ENCODE results near the gene CARD9.

DNA sequence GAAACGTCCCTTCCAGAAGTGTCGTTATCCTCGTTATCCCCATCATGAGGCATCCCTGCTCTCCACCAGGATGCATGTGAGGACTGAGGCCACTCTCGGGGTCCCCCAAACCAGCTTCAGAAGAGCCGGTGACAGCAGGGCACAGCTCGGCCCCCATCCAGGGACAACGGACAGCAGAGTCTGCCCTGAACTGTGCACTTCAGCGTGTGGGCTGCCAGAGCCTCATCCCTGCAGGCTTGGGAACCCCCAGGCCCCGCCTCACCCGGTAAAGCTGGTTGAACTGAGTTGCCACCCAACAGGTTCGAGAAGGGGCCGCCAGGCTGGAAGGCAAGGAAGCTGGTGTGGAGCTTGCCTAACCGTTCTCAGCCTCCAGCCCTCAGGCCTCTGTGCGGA lies 710 bp upstream of the CARD9 start:
- TF ChIP-seq, protein P1, sequence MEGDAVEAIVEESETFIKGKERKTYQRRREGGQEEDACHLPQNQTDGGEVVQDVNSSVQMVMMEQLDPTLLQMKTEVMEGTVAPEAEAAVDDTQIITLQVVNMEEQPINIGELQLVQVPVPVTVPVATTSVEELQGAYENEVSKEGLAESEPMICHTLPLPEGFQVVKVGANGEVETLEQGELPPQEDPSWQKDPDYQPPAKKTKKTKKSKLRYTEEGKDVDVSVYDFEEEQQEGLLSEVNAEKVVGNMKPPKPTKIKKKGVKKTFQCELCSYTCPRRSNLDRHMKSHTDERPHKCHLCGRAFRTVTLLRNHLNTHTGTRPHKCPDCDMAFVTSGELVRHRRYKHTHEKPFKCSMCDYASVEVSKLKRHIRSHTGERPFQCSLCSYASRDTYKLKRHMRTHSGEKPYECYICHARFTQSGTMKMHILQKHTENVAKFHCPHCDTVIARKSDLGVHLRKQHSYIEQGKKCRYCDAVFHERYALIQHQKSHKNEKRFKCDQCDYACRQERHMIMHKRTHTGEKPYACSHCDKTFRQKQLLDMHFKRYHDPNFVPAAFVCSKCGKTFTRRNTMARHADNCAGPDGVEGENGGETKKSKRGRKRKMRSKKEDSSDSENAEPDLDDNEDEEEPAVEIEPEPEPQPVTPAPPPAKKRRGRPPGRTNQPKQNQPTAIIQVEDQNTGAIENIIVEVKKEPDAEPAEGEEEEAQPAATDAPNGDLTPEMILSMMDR (IDR thresholded peaks at IDR 0.05): no peak
- TF ChIP-seq POLR2AphosphoS5 (IDR thresholded peaks at IDR 0.05; ENCODE audit: low read depth, low read length) (no peak), SIN3A (IDR thresholded peaks at IDR 0.05; ENCODE audit: borderline replicate concordance, insufficient read depth, low read depth, low read length) (no peak)
- TF ChIP-seq, protein P2, sequence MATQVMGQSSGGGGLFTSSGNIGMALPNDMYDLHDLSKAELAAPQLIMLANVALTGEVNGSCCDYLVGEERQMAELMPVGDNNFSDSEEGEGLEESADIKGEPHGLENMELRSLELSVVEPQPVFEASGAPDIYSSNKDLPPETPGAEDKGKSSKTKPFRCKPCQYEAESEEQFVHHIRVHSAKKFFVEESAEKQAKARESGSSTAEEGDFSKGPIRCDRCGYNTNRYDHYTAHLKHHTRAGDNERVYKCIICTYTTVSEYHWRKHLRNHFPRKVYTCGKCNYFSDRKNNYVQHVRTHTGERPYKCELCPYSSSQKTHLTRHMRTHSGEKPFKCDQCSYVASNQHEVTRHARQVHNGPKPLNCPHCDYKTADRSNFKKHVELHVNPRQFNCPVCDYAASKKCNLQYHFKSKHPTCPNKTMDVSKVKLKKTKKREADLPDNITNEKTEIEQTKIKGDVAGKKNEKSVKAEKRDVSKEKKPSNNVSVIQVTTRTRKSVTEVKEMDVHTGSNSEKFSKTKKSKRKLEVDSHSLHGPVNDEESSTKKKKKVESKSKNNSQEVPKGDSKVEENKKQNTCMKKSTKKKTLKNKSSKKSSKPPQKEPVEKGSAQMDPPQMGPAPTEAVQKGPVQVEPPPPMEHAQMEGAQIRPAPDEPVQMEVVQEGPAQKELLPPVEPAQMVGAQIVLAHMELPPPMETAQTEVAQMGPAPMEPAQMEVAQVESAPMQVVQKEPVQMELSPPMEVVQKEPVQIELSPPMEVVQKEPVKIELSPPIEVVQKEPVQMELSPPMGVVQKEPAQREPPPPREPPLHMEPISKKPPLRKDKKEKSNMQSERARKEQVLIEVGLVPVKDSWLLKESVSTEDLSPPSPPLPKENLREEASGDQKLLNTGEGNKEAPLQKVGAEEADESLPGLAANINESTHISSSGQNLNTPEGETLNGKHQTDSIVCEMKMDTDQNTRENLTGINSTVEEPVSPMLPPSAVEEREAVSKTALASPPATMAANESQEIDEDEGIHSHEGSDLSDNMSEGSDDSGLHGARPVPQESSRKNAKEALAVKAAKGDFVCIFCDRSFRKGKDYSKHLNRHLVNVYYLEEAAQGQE (IDR thresholded peaks at IDR 0.05; ENCODE audit: insufficient read depth in 1 of 2, low read depth in 2 of 2, low read length in 1 of 2): no peak
